GM19395 (cell line): ENCODE measurements around the gene EIF1.
A peak's percentile ranks its signal among the peaks of the same experiment; 100 is the strongest.
"Not testable (repeated sequence)": the region's sequence is repeated elsewhere in the genome, so short reads cannot be mapped to it uniquely, and the experiment has no call there.

Source experiments
- ATAC-seq: cut with Tn5 transposase; IDR thresholded peaks from one replicate; pipeline ENCODE4 v1.9.1; 2021; ENCODE audit warnings: mild to moderate bottlenecking, moderate library complexity; ENCODE audit not compliant: unreplicated experiment

Gene EIF1

DNA sequence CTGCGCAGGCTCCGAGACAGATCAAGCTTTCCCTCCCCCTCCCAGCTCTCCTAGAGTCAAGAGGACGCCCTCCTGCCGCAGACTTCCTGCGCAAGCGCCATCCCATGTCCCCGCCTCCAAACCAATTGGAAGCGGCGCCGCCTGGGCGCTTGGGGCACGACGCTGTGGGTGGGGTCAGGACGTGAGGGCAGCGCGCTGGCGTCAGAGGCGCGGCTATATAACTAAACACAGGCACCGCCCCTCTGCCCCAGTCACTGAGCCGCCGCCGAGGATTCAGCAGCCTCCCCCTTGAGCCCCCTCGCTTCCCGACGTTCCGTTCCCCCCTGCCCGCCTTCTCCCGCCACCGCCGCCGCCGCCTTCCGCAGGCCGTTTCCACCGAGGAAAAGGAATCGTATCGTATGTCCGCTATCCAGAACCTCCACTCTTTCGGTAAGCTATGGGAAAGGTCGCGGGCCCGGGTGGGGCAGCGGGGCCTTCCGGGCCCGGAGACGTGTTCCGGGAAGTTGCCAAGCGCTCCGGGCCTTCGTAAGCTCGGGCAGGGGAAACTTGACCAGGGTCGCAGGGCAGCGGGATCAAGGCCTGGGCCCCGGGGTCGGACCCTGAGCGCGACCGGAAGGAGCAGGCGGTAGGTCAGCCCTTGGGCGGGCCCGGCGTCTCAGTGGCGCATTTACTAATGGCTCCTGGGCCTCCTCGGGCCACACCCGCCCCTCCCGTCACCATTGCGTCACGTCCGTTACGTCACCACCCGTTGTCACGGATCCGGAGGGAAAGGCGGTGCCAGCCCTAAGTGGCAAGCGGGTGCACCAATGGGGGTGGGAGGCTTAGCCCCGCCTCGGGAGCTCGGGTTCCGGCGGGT is at the start of gene EIF1:
TSS of gene EIF1 (plus strand) at position 245 of the 856 bp plus-strand sequence. CDS start at position 399, 154 bp downstream.
- peak; percentile 70 for ATAC-seq

DNA sequence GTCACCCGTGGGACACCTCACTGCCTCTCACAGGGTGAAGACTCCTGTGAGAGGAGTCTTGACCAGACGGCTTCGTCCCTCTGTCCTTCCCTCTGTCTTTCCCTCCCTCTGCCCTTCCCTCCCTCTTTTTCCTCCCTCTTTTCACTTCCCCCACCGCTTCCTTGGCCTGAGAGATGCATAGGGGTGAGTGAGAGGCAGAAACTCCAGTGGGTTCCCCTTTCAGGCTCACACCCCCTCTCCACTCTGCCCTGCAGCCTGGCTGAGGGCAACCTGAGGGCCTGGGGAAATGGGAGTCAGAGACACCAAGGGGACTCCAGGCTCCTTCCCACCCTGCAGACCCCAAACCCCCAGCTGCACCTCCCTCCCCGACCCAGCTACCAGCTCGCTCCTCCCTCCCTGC is 49.7 kb upstream of the EIF1 start:
- no peak for ATAC-seq

DNA sequence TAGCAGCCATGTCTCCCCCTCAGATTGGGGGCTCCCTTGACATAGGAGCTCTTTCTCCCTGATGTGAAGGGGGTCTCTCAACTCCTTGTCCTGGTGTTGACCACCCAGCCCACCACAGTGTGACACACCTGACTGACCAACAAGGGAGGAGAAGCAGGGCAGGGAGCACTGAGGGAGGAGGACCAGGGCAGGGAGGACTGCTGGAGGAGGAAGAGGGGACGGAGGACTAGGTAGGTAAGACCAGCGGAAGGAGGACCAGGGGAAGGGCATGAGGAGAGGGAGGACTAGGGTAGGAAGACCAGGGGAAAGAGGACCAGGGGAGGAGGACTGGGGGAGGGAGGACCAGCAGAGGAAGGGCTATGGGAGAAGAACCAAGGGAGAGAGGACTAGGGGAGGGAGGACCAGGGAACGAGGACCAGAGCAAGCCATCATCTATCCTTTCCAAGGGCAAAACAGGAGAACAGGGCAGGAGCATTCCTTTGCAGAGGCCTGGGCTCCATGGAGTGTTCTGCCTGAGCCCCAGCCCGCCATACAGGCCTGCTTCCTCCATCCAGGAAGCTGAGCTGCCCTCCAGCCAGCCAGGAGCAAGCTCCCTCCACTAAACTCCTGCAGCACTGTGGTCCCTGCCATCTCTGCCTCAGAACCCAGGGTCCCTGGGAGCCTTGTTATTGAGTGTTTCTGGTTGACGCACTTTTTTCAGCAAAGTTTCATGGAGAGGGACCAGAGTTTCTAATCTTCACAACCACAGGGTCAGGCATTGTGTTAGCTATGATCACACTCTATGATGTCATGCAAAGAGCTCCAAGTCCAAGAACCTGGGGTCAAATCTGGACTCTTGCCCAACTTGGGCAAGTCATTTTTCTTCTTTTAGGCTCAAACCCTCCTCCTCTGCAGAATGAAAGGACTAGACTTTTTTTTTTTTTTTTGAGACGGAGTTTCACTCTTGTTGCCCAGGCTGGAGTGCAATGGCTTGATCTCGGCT is 48.9 kb upstream of the EIF1 start:
- ATAC-seq: no peak

DNA sequence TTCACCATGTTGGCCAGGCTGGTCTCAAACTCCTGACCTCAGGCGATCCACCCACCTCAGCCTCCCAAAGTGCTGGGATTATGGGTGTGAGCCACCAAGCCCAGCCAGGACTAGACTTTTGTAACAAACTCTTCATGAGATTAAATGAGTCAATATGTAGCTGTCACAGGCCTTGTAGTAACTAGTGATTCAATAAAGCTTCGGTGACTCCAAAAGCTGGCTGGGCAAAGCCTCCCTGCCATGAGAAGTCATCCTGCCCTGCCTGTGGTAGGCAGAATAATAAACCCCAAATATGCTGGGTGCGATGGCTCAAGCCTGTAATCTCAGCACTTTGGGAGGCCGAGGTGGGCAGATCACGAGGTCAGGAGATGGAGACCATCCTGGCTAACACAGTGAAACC is 48.1 kb upstream of the EIF1 start:
- not testable (repeated sequence) for ATAC-seq

DNA sequence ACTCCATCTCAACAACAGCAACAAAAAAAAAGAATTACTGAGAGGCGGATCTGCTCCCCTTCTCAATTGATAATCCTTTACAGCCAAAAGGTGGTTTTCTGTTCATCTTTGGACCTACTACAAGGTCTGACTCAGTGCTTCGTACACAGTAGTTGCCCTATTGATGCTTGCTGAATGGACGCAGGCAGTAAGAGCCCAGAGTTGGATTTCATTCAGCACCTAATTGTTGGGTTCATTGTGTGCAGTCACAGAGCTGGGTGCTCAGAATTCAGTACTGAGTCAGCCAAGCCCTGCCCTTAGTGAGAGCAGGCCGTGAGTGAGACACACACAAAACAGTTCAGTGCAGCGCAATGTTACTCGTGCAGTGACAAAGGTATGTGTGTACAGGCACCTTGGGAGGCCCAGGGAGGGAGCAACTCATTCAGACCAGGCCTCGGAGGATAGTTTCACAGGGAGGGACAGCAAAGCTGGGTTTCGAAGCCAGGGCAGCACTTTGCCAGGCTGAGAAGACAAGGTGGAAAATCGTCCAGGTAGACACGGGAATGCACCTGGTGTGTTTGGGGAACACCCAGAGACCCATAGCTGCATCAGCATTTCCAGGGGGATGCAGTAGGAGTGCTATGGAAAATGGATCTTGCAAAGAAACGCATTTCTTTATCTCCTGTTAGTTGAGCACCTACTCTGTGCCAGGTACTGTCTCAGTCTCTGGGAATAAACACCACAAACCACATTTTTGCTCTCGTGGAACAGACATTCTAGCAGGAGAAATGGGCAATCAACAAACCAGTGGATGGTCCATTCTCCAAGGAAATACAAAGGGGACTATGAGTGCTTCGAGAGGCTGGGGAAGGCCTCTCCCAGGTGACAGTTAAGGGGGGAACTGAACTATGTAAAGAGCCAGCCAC is 46.2 kb upstream of the EIF1 start:
- ATAC-seq: no peak

DNA sequence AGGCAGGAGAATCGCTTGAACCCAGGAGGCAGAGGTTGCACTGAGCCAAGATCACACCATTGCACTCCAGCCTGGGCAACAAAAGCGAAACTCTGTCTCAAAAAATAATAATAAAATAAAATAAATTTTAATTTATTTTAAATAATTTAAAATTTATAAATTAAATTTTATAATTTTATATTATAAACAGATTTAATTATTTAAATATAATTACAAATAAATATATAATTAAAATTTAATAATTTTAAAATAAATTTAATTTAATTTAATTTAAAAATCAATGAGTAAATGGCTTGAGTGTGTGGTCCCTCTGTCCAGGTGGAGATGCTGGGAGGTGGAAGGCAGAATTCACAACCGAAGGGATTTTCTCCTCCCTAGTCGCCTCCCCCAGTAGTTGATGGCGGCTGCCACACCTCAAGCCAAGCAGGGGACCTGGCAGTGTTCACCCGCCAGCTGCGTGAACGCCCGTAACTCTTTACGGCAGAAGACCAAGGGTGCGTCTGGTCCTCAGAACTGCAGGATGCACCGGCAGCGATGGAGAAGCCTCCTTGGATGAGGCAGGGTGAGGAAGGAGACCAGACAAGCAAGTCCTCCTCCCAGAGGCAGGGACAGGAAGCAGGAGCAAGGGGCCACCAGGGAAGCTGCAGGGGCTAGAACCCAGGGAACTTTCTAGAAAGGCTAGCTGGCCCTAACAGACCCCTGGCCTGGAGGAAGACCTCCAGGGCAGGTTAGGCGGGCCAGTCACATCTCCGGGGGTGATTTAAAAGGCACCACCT is 41.5 kb upstream of the EIF1 start:
- ATAC-seq: no peak

DNA sequence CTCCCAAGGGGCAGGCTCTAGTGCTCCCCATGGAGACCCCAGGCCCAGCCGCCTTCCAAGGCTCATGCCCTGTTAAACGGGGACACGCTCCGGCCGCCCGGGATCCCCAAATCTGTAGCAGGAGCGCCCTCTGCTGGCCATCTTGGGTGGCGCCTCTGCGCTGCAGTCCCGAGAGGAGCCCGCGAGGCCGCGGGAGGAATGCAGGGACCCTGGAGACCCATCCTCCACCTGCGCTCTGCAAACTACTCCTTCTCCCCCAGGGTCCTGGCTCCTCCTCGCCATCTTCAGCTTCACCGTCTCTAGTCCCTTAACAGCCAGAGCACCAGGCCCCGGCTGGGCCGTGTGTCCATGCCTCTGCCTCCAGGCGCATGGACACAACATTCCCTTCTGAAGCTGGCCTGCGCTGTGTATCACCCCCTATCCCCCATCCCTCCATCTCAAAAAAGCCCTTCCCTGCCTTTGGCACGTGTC is 40.7 kb upstream of the EIF1 start:
- ATAC-seq: no peak

DNA sequence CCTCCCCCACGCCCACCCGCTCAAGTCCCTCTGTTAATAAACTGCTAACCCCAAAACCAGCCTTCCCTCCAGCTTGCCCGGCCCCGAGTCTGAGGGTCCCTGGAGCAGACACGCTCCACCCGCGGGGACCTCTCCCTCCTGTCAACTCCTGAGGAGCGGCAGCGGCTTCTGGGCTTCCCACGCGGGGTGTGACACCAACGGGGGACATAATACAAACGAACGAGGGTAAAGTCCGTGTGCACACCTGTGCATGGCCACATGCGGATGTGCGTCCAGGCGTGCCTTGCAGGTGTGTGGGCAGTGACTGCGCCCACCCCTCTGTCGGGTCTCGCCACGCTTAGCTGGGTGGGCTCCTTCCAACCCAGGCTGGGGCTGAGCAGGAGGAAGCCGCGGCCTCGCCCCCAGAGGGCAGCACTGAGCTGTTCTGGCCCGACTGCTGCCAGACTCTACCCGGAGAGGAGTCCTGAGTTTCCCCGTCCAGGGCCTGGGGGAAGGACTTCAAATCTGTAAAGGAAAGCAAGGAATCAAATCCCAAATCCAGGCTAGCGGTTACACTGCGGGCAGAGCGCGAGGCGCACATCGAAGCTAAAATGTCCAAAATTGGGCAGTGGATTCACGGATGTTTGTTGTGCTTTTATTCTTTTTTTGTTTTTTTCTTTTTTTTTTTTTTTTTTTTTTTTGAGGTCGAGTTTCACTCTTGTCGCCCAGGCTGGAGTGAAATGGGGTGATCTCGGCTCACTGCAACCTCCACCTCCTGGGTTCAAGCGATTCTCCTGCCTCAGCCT is 40.1 kb upstream of the EIF1 start:
- no peak for ATAC-seq

DNA sequence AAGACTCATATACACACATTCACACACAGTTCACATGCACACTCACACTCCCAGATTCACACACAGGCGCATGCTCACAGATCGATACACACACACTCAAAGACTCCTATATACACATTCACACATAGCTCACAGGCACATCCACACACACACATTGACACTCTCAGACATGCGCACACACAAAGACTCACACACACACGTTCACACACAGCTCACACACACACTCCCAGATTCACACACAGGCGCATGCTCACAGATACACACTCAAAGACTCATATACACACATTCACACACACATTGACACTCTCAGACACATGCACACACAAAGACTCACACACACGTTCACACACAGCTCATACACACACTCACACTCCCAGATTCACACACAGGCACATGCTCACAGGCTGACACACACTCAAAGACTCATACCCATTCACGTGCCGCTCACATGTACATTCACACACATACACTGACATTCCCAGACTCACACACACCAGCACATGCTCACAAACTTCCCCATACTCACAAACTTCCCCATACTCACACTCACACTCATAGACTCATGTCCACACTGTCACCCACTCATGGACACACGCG is 38.7 kb upstream of the EIF1 start:
- no peak for ATAC-seq

DNA sequence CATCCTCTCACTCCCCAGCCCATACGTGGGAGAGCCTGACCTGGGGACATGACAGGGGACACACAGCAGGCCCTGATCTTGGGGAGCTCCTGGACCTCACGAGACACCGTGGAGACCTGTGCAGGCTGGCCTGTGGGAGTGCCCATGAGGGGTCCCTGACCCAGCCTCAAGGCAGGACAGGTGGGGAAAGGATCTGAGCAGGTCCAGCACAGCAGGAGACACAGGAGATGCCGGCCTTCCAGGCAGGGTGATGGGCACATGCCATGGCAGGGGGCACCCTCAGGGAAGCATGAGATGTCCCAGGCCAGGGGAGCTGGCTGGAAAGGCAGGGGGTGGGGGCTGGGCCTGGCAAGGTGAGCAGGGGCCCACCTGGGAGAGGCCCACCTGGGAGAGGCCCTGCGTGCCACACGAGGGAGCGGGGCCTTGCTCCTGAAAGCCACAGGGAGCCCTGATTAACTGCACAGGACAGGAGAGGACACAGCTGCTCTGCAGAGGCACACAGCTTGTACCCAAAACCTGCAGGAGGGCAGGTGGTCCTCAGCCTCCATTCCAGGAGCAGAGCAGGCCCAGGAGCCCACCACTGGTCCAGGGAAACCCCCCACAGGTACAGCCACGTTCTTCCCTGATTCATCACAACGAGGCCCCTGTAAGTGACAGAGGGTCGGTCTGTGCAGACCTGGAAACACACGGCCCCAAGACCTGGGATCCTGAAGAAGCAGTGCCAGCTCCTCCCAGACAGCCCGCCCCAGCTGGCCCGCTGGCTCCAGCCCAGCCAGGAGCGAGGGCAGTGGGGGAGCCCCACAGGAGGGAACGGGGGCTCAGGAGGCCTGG is 37.7 kb upstream of the EIF1 start:
- no peak for ATAC-seq

DNA sequence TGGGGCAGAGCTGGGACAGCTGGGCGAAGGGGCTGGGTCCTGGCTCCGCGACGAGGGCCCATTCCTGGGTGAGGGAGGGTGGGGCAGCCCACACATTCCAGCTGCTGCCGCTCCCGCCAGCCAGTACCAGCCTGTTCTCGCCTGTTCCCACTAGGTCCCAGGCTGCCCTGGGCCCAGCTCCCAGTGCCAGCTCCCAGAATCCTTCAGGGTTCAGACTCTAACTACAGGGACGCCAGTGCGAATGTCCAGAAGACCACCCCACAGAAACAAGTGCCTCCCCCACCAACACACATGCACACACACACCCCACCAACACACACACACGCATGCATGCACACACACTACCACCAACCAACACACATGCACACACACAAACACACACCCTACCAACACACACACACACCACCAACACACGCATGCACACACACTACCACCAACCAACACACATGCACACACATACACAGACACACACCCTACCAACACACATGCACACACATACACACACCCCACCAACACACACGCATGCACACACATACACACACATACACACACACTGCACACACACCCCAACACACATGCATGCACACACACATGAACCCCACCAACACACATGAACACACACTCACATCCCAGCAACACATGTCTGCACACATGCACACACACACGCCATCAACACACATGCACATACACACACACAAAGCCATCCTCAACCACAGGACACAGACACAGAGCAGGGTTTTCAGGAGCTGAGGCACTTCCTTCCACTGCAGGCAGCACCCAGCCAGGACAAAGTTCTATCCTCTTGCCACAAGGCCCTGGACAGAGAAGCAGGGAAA is 36.8 kb upstream of the EIF1 start:
- ATAC-seq: no peak

DNA sequence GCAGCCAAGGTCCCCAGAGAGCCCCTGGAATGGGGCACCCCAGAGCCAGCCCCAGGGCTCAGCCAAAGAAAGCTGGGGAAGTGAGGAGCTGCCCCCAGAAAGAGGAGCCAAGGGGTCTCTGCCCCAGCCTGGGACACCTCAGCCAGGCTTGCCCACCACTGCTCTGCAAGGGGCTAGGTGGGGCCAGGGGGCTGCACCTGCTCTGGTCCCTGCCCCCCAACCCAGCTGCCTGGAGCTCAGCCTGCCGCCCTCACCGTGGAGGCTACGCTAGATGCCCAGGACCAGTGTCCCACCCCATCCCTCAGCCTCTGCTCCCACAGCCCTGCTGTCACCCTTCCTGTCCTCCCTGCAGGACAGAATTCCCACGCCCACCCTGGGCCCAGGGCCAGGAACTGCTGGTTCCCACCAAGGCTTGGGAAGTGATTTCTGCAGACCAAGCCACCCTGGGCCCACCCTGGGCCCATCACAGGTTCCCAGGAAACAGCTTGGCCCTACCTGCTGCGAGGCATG is 36.2 kb upstream of the EIF1 start:
- ATAC-seq: no peak

DNA sequence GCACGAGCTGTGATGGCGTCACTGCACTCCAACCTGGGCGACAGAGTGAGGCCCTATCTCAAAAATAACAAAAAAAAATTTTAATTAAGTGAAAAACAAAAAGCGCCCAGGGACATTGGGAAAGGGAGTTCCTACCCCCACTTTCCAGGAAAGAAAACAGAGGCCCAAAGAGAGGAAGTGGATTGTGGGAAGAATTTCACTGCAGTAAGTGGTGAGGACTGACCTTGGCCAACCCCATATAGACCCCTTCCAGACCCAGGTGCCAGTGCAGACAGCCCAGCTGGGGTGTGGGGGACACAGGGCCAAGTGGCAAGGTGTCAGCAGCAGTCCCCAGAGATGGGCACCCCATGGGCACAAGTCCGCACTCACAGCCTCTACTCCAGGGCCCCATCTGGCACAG is 35.3 kb upstream of the EIF1 start:
- no peak for ATAC-seq

DNA sequence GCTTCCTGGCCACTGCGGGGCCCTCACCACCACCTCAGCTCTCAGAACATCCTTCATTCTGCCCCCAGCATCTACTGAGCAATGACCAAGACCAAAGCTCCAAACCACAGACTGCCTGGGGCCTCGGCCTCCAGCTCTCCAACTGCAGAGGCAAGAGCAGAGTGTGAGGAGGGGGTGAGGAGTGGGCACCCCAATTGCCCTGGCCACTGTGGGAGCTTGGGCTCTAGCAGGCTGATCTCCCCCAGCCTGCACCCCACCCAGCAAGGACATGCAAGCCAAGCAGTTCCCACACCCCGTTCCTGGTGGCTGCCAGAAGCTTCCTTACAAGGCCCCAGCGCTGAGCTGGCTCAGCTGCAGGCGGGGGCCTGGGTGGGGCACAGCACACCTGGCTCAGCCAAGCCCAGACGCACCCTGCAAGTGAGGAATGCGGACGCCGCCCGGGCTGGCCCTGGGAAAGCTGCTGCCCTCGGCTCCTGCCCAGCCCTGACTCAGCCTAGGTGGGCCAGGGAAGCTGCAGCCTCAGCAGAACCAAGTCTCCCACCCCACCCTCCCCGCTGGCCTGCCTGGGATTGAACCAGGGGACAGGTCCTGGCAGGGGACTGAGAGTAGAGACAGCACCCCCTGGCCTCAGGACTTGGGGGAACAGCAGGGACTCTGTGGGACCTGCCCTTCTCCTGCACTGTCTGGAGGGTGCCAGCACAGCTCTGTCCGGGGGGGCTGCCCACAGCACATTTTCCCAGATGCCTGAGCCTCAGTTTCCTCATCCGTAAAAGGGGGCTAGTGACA is 34.6 kb upstream of the EIF1 start:
- ATAC-seq: no peak

DNA sequence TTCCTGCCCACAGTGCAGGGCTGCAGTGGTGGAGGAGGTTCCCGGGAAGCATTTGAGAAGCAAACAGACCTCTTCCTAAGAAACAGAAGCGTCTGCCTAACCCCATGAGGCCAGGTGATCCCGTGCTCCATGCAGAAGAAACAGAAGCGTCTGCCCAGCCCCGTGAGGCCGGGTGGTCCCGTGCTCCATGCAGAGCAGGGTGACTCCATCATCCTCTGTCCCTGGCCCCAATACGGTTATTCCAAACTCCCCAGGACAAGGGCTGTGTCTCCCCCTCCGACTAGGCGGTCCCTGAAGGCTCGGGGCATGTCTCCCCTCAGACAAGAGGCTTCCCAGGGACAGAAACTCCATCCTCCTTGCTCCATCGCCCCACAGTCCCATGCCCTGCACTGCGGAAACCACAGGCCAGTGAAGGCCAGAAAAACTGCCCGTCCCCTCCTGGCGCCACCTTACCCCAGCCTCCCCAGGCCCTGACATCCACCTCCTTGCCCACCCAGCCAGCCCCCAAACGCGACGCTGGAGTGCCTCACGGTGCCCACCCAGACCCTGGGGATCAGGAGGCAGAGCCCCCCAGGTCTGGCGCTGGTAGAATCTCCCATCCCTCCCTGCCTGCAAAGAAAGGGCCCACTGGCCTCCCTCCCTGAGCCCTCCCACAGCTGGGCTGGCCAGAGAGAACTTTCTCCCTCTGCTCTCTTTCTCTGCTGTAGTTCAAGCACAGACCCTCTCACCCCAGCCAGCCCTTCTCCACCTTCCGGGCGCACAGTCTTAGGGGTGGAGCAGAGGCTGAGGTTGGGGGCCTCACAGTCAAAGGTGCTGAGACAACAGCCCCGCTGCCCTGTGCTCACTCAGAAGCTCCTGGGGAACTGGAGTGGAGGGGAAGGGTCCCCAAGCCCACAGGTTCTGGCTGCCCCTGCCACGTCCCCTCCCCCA is 33.7 kb upstream of the EIF1 start:
- ATAC-seq: no peak
